Lower lobe of right lung (tissue), 2 donors: Measurements from ENCODE around the gene TCEA3. TPM values are rescaled to one million over a fixed set of nuclear protein-coding genes. Genes with fewer than 3 reads are reported as not detected.

Experiments
- ATAC-seq, 2 donors: fragments of 200-7000 bp; cut with Tn5 transposase; one replicate each; pipeline ENCODE4 v1.9.1; 2020 to 2022; ENCODE audit warnings: mild to moderate bottlenecking in 2 of 2, moderate library complexity in 2 of 2
- DNase-seq: peaks from one replicate; pipeline ENCODE4 v3.0.0-alpha.2; 2020
- H3K27ac ChIP-seq: fragments of 200-600 bp; one replicate; pipeline ENCODE4 v1.8.0; 2022
- H3K27me3 ChIP-seq: fragments of 200-600 bp; one replicate; pipeline ENCODE4 v1.8.0; 2022; ENCODE audit warnings: low read depth
- H3K36me3 ChIP-seq: fragments of 200-600 bp; one replicate; pipeline ENCODE4 v1.8.0; 2022; ENCODE audit warnings: mild to moderate bottlenecking
- H3K4me1 ChIP-seq: fragments of 200-600 bp; one replicate; pipeline ENCODE4 v1.8.0; 2022
- H3K4me3 ChIP-seq: fragments of 200-600 bp; one replicate; pipeline ENCODE4 v1.8.0; 2022; ENCODE audit warnings: mild to moderate bottlenecking
- H3K9me3 ChIP-seq: fragments of 200-600 bp; one replicate; pipeline ENCODE4 v1.8.0; 2022
- intact Hi-C: fragments of 100-400 bp; cut with DNase I; formaldehyde crosslinking; loops from one replicate; pipeline ENCODE4 v1.11.0; 2022
- total RNA-seq: library from RNA; stranded (reverse); fragmentation: NEBNext Ultra II Directional; extraction: Animal tissue kit (Norgen Biotek cat#: 25700); gene quantifications from one replicate; pipeline ENCODE4 v1.2.1, GENCODE V29; 2021
- TF ChIP-seq, protein P1 (sequence below): fragments of 200-600 bp; IDR thresholded peaks from one replicate; pipeline ENCODE4 v1.8.0; 2022; ENCODE audit warnings: antibody characterized with exemption, mild to moderate bottlenecking
- donor health status: DM: no; HTN: yes; CAD: no; lungs with severe emphysema.

TCEA3 gene
- total RNA-seq, 1 donor from 2014 or later, result 41.9 TPM

DNA sequence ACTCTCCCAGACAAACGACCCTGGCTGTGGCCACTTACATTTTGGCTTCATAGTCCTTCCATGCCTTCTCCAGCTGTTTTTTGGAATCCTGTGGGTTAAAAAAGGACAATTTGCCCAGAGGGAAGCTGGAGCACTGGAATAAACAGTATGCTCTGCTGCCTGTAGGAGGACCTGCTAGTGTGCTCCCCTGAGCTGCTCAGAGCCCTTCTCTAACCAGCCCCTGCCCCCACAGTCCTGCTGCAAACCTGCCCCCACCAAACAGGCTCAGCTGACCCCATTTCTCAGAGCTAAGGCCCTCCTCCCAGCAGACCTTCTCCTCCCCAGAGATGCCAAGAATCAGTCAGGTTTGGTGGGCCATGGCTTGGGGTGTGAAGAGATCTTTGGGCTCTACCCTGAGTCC lies 26.9 kb upstream of the TCEA3 start:
- Histone ChIP-seq H3K36me3 (peaks cover 26% of the 10 kb centered on the region), H3K4me3 (no peak overlapping the region), H3K4me1 (peaks cover 23% of the 10 kb centered on the region), H3K27me3 (no peaks in the 10 kb centered on the region), H3K27ac (peak overlapping the region; percentile 58), H3K9me3 (no peaks in the 10 kb centered on the region)
- intact Hi-C loops, result no loop called here
- no peak for DNase-seq
- TF ChIP-seq, protein P1, sequence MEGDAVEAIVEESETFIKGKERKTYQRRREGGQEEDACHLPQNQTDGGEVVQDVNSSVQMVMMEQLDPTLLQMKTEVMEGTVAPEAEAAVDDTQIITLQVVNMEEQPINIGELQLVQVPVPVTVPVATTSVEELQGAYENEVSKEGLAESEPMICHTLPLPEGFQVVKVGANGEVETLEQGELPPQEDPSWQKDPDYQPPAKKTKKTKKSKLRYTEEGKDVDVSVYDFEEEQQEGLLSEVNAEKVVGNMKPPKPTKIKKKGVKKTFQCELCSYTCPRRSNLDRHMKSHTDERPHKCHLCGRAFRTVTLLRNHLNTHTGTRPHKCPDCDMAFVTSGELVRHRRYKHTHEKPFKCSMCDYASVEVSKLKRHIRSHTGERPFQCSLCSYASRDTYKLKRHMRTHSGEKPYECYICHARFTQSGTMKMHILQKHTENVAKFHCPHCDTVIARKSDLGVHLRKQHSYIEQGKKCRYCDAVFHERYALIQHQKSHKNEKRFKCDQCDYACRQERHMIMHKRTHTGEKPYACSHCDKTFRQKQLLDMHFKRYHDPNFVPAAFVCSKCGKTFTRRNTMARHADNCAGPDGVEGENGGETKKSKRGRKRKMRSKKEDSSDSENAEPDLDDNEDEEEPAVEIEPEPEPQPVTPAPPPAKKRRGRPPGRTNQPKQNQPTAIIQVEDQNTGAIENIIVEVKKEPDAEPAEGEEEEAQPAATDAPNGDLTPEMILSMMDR, result no peak
- no peak for ATAC-seq

DNA sequence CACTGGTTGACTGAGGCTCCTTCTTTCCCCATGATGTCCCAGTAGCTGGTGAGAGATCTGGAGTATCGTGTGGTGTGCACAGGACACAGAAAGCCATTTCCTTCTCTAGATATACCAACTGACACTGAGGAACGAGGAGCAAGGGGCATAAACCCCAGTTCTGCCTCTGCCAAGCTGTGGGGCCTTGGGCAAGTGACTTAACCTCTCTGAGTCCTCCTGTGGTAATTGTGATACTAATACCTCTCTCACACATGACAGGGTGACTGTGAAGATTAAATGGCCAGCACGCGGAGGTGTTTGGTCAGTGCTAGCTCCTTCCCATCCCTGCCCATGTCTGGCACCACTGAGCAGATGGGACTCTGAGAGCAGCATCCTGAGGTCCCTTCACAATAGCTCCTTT lies 26.3 kb upstream of the TCEA3 start:
- TF ChIP-seq, protein P1, result no peak
- no peak for DNase-seq
- Histone ChIP-seq H3K4me1 (peaks cover 23% of the 10 kb centered on the region), H3K36me3 (peaks cover 25% of the 10 kb centered on the region), H3K27ac (no peak overlapping the region), H3K4me3 (no peak overlapping the region), H3K9me3 (no peaks in the 10 kb centered on the region), H3K27me3 (no peaks in the 10 kb centered on the region)
- no peak for ATAC-seq
- intact Hi-C loops, result no loop called here

GRCh38 chr1:23449958-23450357 lies 25.4 kb upstream of the TCEA3 start:
- Histone ChIP-seq H3K4me3 (no peak overlapping the region), H3K36me3 (peaks cover 20% of the 10 kb centered on the region), H3K4me1 (peaks cover 28% of the 10 kb centered on the region), H3K9me3 (no peaks in the 10 kb centered on the region), H3K27ac (no peak overlapping the region), H3K27me3 (no peaks in the 10 kb centered on the region)
- no peak for ATAC-seq
- intact Hi-C loops, result no loop called here
- TF ChIP-seq, protein P1, result no peak
- DNase-seq, result no peak

GRCh38 chr1:23449306-23449705 lies 24.8 kb upstream of the TCEA3 start:
- no peak for ATAC-seq
- peaks cover 20% of the 10 kb centered on the region for H3K36me3 ChIP-seq
- no peaks in the 10 kb centered on the region for H3K9me3 ChIP-seq
- no peaks in the 10 kb centered on the region for H3K27me3 ChIP-seq
- intact Hi-C loops, result no loop called here
- peaks cover 35% of the 10 kb centered on the region for H3K4me1 ChIP-seq
- TF ChIP-seq, protein P1, result no peak
- H3K27ac ChIP-seq, result no peak overlapping the region
- no peak for DNase-seq
- H3K4me3 ChIP-seq, result no peak overlapping the region

DNA sequence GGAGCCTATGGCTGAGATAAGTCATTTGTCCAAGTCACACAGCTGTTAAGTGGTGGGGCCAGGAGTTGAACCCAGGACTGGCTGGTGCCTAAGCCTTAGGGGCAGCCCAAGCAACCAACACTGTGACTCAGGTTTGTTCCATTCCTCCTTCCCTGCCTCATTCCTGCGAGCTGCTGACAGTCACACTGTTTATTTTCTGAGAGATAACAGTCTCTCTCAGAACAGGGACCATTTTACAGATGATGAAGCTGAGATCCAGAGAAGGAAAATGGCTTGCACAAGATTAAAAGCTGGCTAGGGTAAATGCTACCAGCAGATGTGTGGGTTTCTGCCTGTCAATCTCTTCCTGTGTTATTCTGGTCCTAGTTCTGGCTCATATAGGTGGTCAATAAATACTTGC lies 24.3 kb upstream of the TCEA3 start:
- TF ChIP-seq, protein P1, result no peak
- Histone ChIP-seq H3K9me3 (no peaks in the 10 kb centered on the region), H3K27me3 (no peaks in the 10 kb centered on the region), H3K4me1 (peaks cover 35% of the 10 kb centered on the region), H3K36me3 (peaks cover 20% of the 10 kb centered on the region), H3K4me3 (no peak overlapping the region), H3K27ac (no peak overlapping the region)
- DNase-seq (no peak), ATAC-seq (no peak)
- intact Hi-C loops, result no loop called here
